BE2C (cell line): ENCODE results near the gene CDCA5.

Experiments used
- DNase-seq: peaks from one replicate; pipeline ENCODE4 v3.0.0-alpha.2; 2020
- H3K27me3 ChIP-seq: fragments of 250-450 bp; sonication (Bioruptor Pico); 2 replicates; pipeline ENCODE4 v1.5.1; 2020; ENCODE audit warnings: mild to moderate bottlenecking
- H3K36me3 ChIP-seq: fragments of 250-450 bp; sonication (Bioruptor Pico); 2 replicates; pipeline ENCODE4 v1.5.1; 2020; ENCODE audit warnings: mild to moderate bottlenecking
- H3K4me1 ChIP-seq: fragments of 250-450 bp; sonication (Bioruptor Pico); 2 replicates; pipeline ENCODE4 v1.5.1; 2020
- H3K4me3 ChIP-seq: 2 replicates; pipeline ENCODE4 v1.5.1; 2011; ENCODE audit warnings: low read depth, low read length
- H3K9me3 ChIP-seq: fragments of 250-450 bp; sonication (Bioruptor Pico); 2 replicates; pipeline ENCODE4 v1.5.1; 2020
- TF ChIP-seq, protein P1 (sequence below): IDR thresholded peaks from 2 replicates; pipeline ENCODE4 v1.5.1; 2012; ENCODE audit warnings: mild to moderate bottlenecking, low read depth, low read length

CDCA5 gene

DNA sequence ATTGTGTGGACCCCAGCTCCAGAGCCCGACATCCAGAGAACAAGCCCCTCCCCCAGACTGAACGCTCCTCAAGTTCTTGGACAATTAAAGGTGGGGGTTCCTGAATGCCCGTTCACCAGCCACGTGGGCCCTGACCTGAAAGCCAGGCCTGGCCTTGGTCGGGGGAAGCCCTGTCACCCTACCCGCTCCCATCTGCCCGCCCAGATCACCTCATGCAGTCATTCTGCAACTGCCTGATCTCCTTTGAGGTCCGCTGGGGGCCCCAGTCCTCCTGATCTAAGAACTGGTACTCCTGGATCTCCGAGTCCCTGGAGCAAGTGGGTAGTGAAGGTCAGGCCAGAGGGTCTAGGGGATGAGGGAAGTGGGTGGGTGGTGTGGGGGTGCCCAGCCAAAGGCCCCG, 16.4 kb downstream of the CDCA5 start:
- Histone ChIP-seq H3K9me3 (no peaks in the 10 kb centered on the region), H3K4me3 (no peak overlapping the region), H3K27me3 (no peaks in the 10 kb centered on the region), H3K4me1 (no peaks in the 10 kb centered on the region), H3K36me3 (no peaks in the 10 kb centered on the region)
- TF ChIP-seq, protein P1, sequence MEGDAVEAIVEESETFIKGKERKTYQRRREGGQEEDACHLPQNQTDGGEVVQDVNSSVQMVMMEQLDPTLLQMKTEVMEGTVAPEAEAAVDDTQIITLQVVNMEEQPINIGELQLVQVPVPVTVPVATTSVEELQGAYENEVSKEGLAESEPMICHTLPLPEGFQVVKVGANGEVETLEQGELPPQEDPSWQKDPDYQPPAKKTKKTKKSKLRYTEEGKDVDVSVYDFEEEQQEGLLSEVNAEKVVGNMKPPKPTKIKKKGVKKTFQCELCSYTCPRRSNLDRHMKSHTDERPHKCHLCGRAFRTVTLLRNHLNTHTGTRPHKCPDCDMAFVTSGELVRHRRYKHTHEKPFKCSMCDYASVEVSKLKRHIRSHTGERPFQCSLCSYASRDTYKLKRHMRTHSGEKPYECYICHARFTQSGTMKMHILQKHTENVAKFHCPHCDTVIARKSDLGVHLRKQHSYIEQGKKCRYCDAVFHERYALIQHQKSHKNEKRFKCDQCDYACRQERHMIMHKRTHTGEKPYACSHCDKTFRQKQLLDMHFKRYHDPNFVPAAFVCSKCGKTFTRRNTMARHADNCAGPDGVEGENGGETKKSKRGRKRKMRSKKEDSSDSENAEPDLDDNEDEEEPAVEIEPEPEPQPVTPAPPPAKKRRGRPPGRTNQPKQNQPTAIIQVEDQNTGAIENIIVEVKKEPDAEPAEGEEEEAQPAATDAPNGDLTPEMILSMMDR = no peak
- no peak for DNase-seq

DNA sequence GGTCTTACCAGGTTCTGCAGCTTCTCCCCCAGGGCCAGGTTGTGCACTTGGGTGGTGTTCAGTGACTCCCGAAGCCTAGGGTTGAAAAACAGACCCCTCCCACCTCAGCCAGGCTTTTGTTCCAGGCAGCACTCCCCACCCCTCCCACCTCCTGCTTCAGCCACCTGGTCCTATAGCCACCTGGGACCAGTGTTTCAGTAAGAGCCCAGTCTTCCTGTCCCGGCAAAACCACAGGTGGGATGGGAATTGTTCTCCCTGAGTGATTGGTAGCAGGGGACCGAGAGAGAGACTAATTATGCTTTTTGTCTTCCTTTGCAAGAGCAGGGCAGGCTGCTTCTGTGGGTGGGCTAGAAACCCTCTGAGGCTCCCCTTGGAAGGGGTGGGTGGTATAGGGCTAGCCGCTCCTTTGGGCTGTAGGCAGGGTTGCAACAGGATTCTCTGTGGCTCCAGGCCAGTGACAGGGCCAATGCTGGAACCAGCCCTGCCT, 17.0 kb downstream of the CDCA5 start:
- TF ChIP-seq, protein P1 = no peak

DNA sequence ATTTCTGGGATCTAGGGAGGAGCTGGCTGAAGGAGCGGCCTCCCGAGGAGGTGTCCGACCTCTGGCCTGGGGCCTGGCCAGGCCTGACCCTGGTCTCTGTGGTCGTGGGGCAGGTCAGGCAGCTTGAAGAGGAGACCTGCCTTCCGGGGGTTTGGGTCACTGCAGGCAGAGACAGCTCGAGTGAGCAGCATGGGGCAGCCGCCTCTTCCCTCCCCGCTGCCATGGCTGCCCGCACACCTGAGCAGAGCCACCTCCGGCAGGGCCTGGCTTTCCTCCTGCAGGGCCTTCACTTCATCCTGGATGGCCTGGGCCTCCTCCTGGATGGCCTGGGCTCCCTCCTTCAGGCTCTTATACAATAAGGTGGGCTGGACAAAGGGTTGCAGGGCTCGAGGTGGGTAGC, 17.5 kb downstream of the CDCA5 start:
- H3K4me1 ChIP-seq = no peaks in the 10 kb centered on the region
- H3K27me3 ChIP-seq = no peaks in the 10 kb centered on the region
- H3K9me3 ChIP-seq = no peaks in the 10 kb centered on the region
- H3K4me3 ChIP-seq = no peak overlapping the region
- TF ChIP-seq, protein P1 = no peak
- DNase-seq = no peak
- H3K36me3 ChIP-seq = no peaks in the 10 kb centered on the region

More for the DNA sequence above, 17.0 kb downstream of the CDCA5 start:
- Histone ChIP-seq H3K27me3 (no peaks in the 10 kb centered on the region), H3K9me3 (no peaks in the 10 kb centered on the region), H3K4me1 (no peaks in the 10 kb centered on the region), H3K36me3 (no peaks in the 10 kb centered on the region), H3K4me3 (no peak overlapping the region)
- no peak for DNase-seq

DNA sequence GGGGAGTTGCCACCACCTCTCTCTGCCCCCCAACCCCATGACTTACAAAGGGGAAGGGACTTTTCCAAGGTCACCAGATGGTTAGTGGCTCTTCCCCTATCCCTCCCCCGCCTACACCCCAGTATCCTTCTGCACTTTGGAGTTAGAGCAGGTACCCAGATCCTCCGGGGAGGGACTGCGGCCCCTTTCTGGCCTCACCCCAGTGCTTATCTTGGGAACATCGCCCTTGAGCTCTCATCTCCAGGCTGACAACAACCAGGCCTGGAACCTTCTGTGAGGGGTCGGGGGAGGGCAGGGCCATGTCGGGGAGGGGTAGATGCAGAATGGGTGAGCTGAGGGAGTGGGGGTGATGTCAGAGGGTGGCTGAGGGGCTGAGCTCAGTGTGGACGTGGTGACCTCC, 18.0 kb downstream of the CDCA5 start:
- H3K4me3 ChIP-seq = no peak overlapping the region
- H3K27me3 ChIP-seq = no peaks in the 10 kb centered on the region
- no peak for DNase-seq
- no peaks in the 10 kb centered on the region for H3K9me3 ChIP-seq
- no peaks in the 10 kb centered on the region for H3K4me1 ChIP-seq
- H3K36me3 ChIP-seq = no peaks in the 10 kb centered on the region
- TF ChIP-seq, protein P1 = no peak

DNA sequence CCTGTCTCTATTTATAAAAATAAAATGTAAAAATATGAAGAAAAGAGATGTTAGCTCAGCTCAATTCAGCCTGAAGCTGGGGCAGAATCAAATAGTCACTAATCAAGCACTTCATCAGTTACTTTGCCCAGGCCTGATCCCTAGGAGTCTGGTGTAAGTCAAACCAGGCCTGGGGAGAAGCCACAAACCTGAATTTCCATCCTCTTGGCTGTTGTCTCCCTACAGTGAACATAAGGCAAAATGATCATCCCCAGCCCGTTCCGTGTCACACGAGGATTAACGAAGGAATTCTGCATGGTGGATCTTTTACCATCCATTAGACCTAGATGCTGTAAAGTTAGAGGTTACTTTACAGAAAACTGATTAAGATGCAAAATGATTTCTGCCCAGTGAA, 19.0 kb downstream of the CDCA5 start:
- DNase-seq = peak; percentile 25
- no peak overlapping the region for H3K4me3 ChIP-seq
- TF ChIP-seq, protein P1 = no peak
- H3K36me3 ChIP-seq = no peaks in the 10 kb centered on the region
- H3K9me3 ChIP-seq = no peaks in the 10 kb centered on the region
- no peaks in the 10 kb centered on the region for H3K27me3 ChIP-seq
- H3K4me1 ChIP-seq = no peaks in the 10 kb centered on the region

DNA sequence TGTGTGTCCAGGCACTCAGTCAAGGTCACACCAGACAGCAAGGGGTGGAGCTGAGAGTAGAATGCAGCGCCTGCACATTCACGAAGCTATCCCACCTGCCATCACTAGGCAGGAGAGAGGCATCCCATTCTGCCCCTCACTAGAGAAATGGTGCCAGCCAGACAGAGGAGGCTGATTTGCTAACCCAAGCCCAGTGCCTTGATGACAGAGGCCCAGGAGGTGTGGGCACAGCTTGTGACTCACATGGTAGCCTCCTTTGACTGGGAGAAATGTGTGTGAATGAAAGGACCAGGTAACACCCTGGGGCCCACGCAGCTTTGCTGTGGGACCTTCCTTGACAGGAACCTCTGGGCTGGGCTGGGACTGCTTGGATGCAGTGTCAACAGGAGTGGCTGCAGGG, 20.3 kb downstream of the CDCA5 start:
- H3K9me3 ChIP-seq = no peaks in the 10 kb centered on the region
- no peak overlapping the region for H3K4me3 ChIP-seq
- H3K36me3 ChIP-seq = no peaks in the 10 kb centered on the region
- H3K4me1 ChIP-seq = no peaks in the 10 kb centered on the region
- H3K27me3 ChIP-seq = no peaks in the 10 kb centered on the region
- TF ChIP-seq, protein P1 = no peak
- DNase-seq = no peak
